Suprapubic skin (tissue), 4 donors: ENCODE measurements around the gene TSPAN32. TPM values are rescaled to one million over a fixed set of nuclear protein-coding genes. Genes with fewer than 3 reads are reported as not detected.
"Not testable (repeated sequence)": the region's sequence is repeated elsewhere in the genome, so short reads cannot be mapped to it uniquely, and the experiment has no call there.

ENCODE experiments used
- DNase-seq, 2 donors: peaks; one replicate each; pipeline ENCODE4 v3.0.0-alpha.2; 2019; ENCODE audit warnings: low spot score in 2 of 2
- H3K27ac ChIP-seq: fragments of 200-600 bp; sonication (generic); one replicate; pipeline ENCODE4 v1.5.1; 2019
- H3K27me3 ChIP-seq: fragments of 200-600 bp; sonication (generic); one replicate; pipeline ENCODE4 v1.5.1; 2019
- H3K36me3 ChIP-seq: fragments of 200-600 bp; sonication (generic); one replicate; pipeline ENCODE4 v1.5.1; 2019
- H3K4me1 ChIP-seq: fragments of 200-600 bp; sonication (generic); one replicate; pipeline ENCODE4 v1.5.1; 2019
- H3K4me3 ChIP-seq: fragments of 200-600 bp; sonication (generic); one replicate; pipeline ENCODE4 v1.5.1; 2019; ENCODE audit warnings: mild to moderate bottlenecking
- H3K9me3 ChIP-seq: fragments of 200-600 bp; sonication (generic); one replicate; pipeline ENCODE4 v1.5.1; 2019
- CTCF ChIP-seq, 2 donors: fragments of 200-600 bp in 1 of 2; fragments of 450-650 bp in 1 of 2; sonication (generic) in 1 of 2; IDR thresholded peaks; one replicate each; pipeline ENCODE4 v1.5.1; 2016 to 2019; ENCODE audit warnings: antibody characterized with exemption in 2 of 2, mild to moderate bottlenecking in 1 of 2, moderate library complexity in 1 of 2
- EP300 ChIP-seq: sonication (generic); formaldehyde crosslinking; IDR thresholded peaks from one replicate; pipeline ENCODE4 v1.6.1; 2017; ENCODE audit warnings: antibody characterized with exemption
- POLR2A ChIP-seq, 2 donors: fragments of 450-650 bp; IDR thresholded peaks; one replicate each; pipeline ENCODE4 v1.6.1; 2017; ENCODE audit warnings: antibody characterized with exemption in 2 of 2, mild to moderate bottlenecking in 2 of 2, moderate library complexity in 2 of 2
- POLR2AphosphoS5 ChIP-seq, 3 donors: sonication (generic); formaldehyde crosslinking; IDR thresholded peaks; one replicate each; pipeline ENCODE4 v1.6.1; 2017; ENCODE audit warnings: antibody characterized with exemption in 3 of 3
- WGBS: methylation state at CpG from one replicate; pipeline ENCODE4 v1.1.5; 2018; 5-methylcytosine and 5-hydroxymethylcytosine counted together
- total RNA-seq, 4 donors: library from RNA; depleted of rRNA; stranded (reverse); fragments of >200 nt; gene quantifications; one replicate each; pipeline ENCODE4 v1.1.0, GENCODE V29; 2016

Gene TSPAN32
- total RNA-seq, 4 donors from 2014 or later = 0.26 to 4.3 TPM; not detected in 2

GRCh38 chr11:2328021-2328420, 26.2 kb downstream of the TSPAN32 start:
- Histone ChIP-seq H3K4me1 (peaks cover 7% of the 10 kb centered on the region), H3K9me3 (no peaks in the 10 kb centered on the region), H3K4me3 (no peak overlapping the region), H3K36me3 (no peaks in the 10 kb centered on the region), H3K27ac (no peak overlapping the region), H3K27me3 (no peaks in the 10 kb centered on the region)
- 80% methylated on average over 11 of the region's 11 CpGs for WGBS
- DNase-seq = peak in 1 of 2 donors; percentile 58
- TF ChIP-seq CTCF (IDR thresholded peaks at IDR 0.05) = no peak
- no peak for TF ChIP-seq POLR2A (IDR thresholded peaks at IDR 0.05)
- TF ChIP-seq EP300 = no peak
- TF ChIP-seq POLR2AphosphoS5 (IDR thresholded peaks at IDR 0.05) = no peak

GRCh38 chr11:2328656-2329354, 27.0 kb downstream of the TSPAN32 start:
- H3K36me3 ChIP-seq = no peaks in the 10 kb centered on the region
- TF ChIP-seq POLR2A (IDR thresholded peaks at IDR 0.05) (no peak), EP300 (no peak), CTCF (IDR thresholded peaks at IDR 0.05) (no peak), POLR2AphosphoS5 (IDR thresholded peaks at IDR 0.05) (no peak)
- WGBS = 95% methylated on average over 15 of the region's 15 CpGs
- H3K4me1 ChIP-seq = peaks cover 7% of the 10 kb centered on the region
- no peak overlapping the region for H3K27ac ChIP-seq
- H3K4me3 ChIP-seq = no peak overlapping the region
- no peaks in the 10 kb centered on the region for H3K27me3 ChIP-seq
- no peaks in the 10 kb centered on the region for H3K9me3 ChIP-seq
- peak in 1 of 2 donors; percentile 71 for DNase-seq

GRCh38 chr11:2329551-2329950, 27.7 kb downstream of the TSPAN32 start:
- no peak overlapping the region for H3K27ac ChIP-seq
- H3K4me1 ChIP-seq = peaks cover 7% of the 10 kb centered on the region
- H3K9me3 ChIP-seq = no peaks in the 10 kb centered on the region
- H3K27me3 ChIP-seq = no peaks in the 10 kb centered on the region
- H3K36me3 ChIP-seq = no peaks in the 10 kb centered on the region
- DNase-seq = peak in 1 of 2 donors; percentile 12
- WGBS = 91% methylated on average over 8 of the region's 9 CpGs
- no peak for TF ChIP-seq POLR2AphosphoS5 (IDR thresholded peaks at IDR 0.05)
- no peak for TF ChIP-seq EP300
- no peak overlapping the region for H3K4me3 ChIP-seq

- WGBS = 92% methylated on average over 6 of the region's 6 CpGs
- H3K4me3 ChIP-seq = no peak overlapping the region
These were observed 28.9 kb downstream of the TSPAN32 start for GRCh38 chr11:2330696-2331095.

GRCh38 chr11:2331404-2331803, 29.6 kb downstream of the TSPAN32 start:
- no peaks in the 10 kb centered on the region for H3K4me1 ChIP-seq
- DNase-seq = no peak
- whole genome bisulfite sequencing = 92% methylated on average over 5 of the region's 5 CpGs

More at GRCh38 chr11:2330696-2331095, 28.9 kb downstream of the TSPAN32 start:
- Histone ChIP-seq H3K27ac (no peak overlapping the region), H3K36me3 (no peaks in the 10 kb centered on the region), H3K27me3 (no peaks in the 10 kb centered on the region), H3K9me3 (no peaks in the 10 kb centered on the region), H3K4me1 (peaks cover 2% of the 10 kb centered on the region)
- peak in 1 of 2 donors; percentile 38 for DNase-seq
- TF ChIP-seq EP300 = no peak
- TF ChIP-seq POLR2AphosphoS5 (IDR thresholded peaks at IDR 0.05) = no peak
- TF ChIP-seq POLR2A (IDR thresholded peaks at IDR 0.05) = no peak
- no peak for TF ChIP-seq CTCF (IDR thresholded peaks at IDR 0.05)

GRCh38 chr11:2332569-2332968, 30.8 kb downstream of the TSPAN32 start:
- H3K36me3 ChIP-seq, DNase-seq, H3K4me1 ChIP-seq, H3K27ac ChIP-seq, H3K4me3 ChIP-seq, H3K27me3 ChIP-seq, H3K9me3 ChIP-seq: not testable (repeated sequence)
- 98% methylated on average over 5 of the region's 29 CpGs for WGBS

More at GRCh38 chr11:2331404-2331803, 29.6 kb downstream of the TSPAN32 start:
- Histone ChIP-seq H3K4me3 (no peak overlapping the region), H3K27me3 (no peaks in the 10 kb centered on the region), H3K36me3 (no peaks in the 10 kb centered on the region), H3K9me3 (no peaks in the 10 kb centered on the region), H3K27ac (no peak overlapping the region)
- TF ChIP-seq POLR2A (IDR thresholded peaks at IDR 0.05) = no peak
- no peak for TF ChIP-seq EP300
- TF ChIP-seq CTCF (IDR thresholded peaks at IDR 0.05) = no peak
- no peak for TF ChIP-seq POLR2AphosphoS5 (IDR thresholded peaks at IDR 0.05)

GRCh38 chr11:2333486-2334205, 31.8 kb downstream of the TSPAN32 start:
- not testable (repeated sequence) for H3K9me3 ChIP-seq, H3K36me3 ChIP-seq, DNase-seq, H3K4me1 ChIP-seq, H3K27ac ChIP-seq, H3K27me3 ChIP-seq, H3K4me3 ChIP-seq
- WGBS = 100% methylated on average over 1 of the region's 4 CpGs

GRCh38 chr11:2335286-2335685, 33.5 kb downstream of the TSPAN32 start:
- not testable (repeated sequence) for H3K4me1 ChIP-seq, H3K9me3 ChIP-seq, H3K27ac ChIP-seq, H3K27me3 ChIP-seq, H3K36me3 ChIP-seq, DNase-seq, H3K4me3 ChIP-seq
- WGBS = 84% methylated on average over 18 of the region's 18 CpGs

GRCh38 chr11:2338760-2339159, 36.9 kb downstream of the TSPAN32 start:
- not testable (repeated sequence) for H3K9me3 ChIP-seq, H3K27me3 ChIP-seq, DNase-seq, H3K4me3 ChIP-seq, H3K4me1 ChIP-seq, H3K36me3 ChIP-seq, H3K27ac ChIP-seq
- 75% methylated on average over 8 of the region's 8 CpGs for WGBS
